Hepatocyte (in vitro differentiated cells): ENCODE results near the gene HEPACAM. TPM values are rescaled to one million over a fixed set of nuclear protein-coding genes. Genes with fewer than 3 reads are reported as not detected.

Source experiments
- DNase-seq: peaks from one replicate; pipeline ENCODE4 v3.0.0-alpha.2; 2016; ENCODE audit warnings: low spot score
- H2AFZ ChIP-seq: fragments of 200-600 bp; sonication (generic); 2 replicates; pipeline ENCODE4 v1.6.0; 2016; ENCODE audit warnings: antibody characterized with exemption, mild to moderate bottlenecking
- H3K27ac ChIP-seq: fragments of 200-600 bp; sonication (generic); 2 replicates; pipeline ENCODE4 v1.5.1; 2016; ENCODE audit warnings: mild to moderate bottlenecking
- H3K27me3 ChIP-seq: fragments of 200-600 bp; sonication (generic); 2 replicates; pipeline ENCODE4 v1.6.1; 2016
- H3K36me3 ChIP-seq: fragments of 200-600 bp; sonication (generic); replicated peaks from 2 replicates; pipeline ENCODE4 v1.5.1; 2016; ENCODE audit warnings: low read depth; ENCODE audit not compliant: insufficient read depth
- H3K4me1 ChIP-seq: fragments of 200-600 bp; sonication (generic); 2 replicates; pipeline ENCODE4 v1.5.1; 2016; ENCODE audit warnings: mild to moderate bottlenecking, moderate library complexity; ENCODE audit not compliant: insufficient read depth
- H3K4me2 ChIP-seq: fragments of 200-600 bp; sonication (generic); 2 replicates; pipeline ENCODE4 v1.6.0; 2016
- H3K4me3 ChIP-seq: fragments of 200-600 bp; sonication (generic); 2 replicates; pipeline ENCODE4 v1.5.1; 2016; ENCODE audit warnings: mild to moderate bottlenecking
- H3K79me2 ChIP-seq: fragments of 200-600 bp; sonication (generic); 2 replicates; pipeline ENCODE4 v1.6.0; 2017; ENCODE audit warnings: mild to moderate bottlenecking
- H3K9me2 ChIP-seq: fragments of 200-600 bp; sonication (generic); replicated peaks from 2 replicates; pipeline ENCODE4 v1.6.0; 2017; ENCODE audit warnings: mild to moderate bottlenecking; ENCODE audit not compliant: insufficient read depth
- H3K9me3 ChIP-seq: fragments of 200-600 bp; sonication (generic); 2 replicates; pipeline ENCODE4 v1.5.1; 2016; ENCODE audit warnings: low read depth, mild to moderate bottlenecking
- H4K20me1 ChIP-seq: fragments of 200-600 bp; sonication (generic); 2 replicates; pipeline ENCODE4 v1.6.0; 2016; ENCODE audit warnings: mild to moderate bottlenecking; ENCODE audit not compliant: insufficient read depth, poor library complexity, severe bottlenecking
- EZH2 ChIP-seq: fragments of 200-600 bp; sonication (generic); IDR thresholded peaks from 2 replicates; pipeline ENCODE4 v1.6.1; 2016; ENCODE audit warnings: antibody characterized with exemption, mild to moderate bottlenecking, borderline replicate concordance
- EZH2phosphoT487 ChIP-seq: fragments of 200-600 bp; sonication (generic); IDR thresholded peaks from one replicate; pipeline ENCODE4 v1.6.1; 2018; ENCODE audit warnings: antibody characterized with exemption, mild to moderate bottlenecking, low read depth, moderate library complexity; ENCODE audit not compliant: unreplicated experiment, severe bottlenecking
- WGBS: methylation state at CpG from one replicate; pipeline ENCODE4 v1.1.6; 2016; ENCODE audit warnings: low lambda C conversion rate; ENCODE audit errors: missing lambda C conversion rate; 5-methylcytosine and 5-hydroxymethylcytosine counted together
- polyA plus RNA-seq: library from polyadenylated mRNA; unstranded; fragments of >200 nt; fragmentation: Nextera tagmentation; extraction: Ambion mirVana; gene quantifications from 2 replicates; pipeline ENCODE4 v1.2.1, GENCODE V29; 2016
- total RNA-seq: library from RNA; depleted of rRNA; stranded (reverse); fragments of >200 nt; gene quantifications from 2 replicates; pipeline ENCODE4 v1.2.3, GENCODE V29; 2014
- TF ChIP-seq, protein P1 (sequence below): fragments of 200-600 bp; sonication (generic); IDR thresholded peaks from 2 replicates; pipeline ENCODE4 v1.5.1; 2016; ENCODE audit warnings: antibody characterized with exemption, mild to moderate bottlenecking; ENCODE audit not compliant: poor library complexity

HEPACAM gene
- total and polyA plus RNA-seq, 2 experiments from 2014 or later = 0.07 TPM; not detected in 1

DNA sequence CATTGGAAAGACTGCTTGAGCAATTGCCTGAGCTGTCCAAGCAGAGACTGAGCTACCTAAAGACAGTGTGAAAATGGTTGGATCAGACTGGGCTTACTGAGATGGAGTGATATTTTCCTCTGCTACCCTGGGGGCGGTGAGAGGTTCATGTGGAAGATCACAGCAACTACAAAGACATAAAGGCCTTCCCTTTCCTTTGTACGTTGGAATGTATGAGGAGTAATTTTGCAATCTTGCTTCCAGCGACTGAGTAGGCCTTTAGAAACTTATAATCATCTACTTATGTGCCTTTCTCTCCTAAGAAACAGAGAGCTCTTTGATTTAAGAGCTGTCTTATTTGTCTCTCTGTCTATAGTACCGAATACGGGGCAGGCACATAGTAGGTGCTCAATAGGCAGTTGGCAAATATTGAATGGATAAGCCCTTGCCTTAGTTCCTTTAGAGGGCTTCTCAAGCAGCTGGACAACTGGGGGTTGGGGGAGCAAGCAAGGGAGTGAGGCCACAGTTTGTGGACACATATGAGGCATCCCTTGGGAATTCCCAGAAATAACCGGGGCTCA lies 2.4 kb upstream of the HEPACAM start:
- Histone ChIP-seq H3K79me2 (no peaks in the 10 kb centered on the region), H3K4me2 (no peak overlapping the region), H4K20me1 (no peaks in the 10 kb centered on the region), H3K4me3 (no peak overlapping the region), H3K4me1 (no peaks in the 10 kb centered on the region), H3K27me3 (peaks cover 4% of the 10 kb centered on the region), H2AFZ (no peak overlapping the region), H3K9me2 (no peaks in the 10 kb centered on the region), H3K36me3 (no peaks in the 10 kb centered on the region), H3K9me3 (no peaks in the 10 kb centered on the region), H3K27ac (no peak overlapping the region)
- no peak for DNase-seq
- TF ChIP-seq EZH2phosphoT487 = no peak
- TF ChIP-seq, protein P1, sequence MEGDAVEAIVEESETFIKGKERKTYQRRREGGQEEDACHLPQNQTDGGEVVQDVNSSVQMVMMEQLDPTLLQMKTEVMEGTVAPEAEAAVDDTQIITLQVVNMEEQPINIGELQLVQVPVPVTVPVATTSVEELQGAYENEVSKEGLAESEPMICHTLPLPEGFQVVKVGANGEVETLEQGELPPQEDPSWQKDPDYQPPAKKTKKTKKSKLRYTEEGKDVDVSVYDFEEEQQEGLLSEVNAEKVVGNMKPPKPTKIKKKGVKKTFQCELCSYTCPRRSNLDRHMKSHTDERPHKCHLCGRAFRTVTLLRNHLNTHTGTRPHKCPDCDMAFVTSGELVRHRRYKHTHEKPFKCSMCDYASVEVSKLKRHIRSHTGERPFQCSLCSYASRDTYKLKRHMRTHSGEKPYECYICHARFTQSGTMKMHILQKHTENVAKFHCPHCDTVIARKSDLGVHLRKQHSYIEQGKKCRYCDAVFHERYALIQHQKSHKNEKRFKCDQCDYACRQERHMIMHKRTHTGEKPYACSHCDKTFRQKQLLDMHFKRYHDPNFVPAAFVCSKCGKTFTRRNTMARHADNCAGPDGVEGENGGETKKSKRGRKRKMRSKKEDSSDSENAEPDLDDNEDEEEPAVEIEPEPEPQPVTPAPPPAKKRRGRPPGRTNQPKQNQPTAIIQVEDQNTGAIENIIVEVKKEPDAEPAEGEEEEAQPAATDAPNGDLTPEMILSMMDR = no peak
- no peak for TF ChIP-seq EZH2
- 83% methylated on average over 6 of the region's 6 CpGs for WGBS

DNA sequence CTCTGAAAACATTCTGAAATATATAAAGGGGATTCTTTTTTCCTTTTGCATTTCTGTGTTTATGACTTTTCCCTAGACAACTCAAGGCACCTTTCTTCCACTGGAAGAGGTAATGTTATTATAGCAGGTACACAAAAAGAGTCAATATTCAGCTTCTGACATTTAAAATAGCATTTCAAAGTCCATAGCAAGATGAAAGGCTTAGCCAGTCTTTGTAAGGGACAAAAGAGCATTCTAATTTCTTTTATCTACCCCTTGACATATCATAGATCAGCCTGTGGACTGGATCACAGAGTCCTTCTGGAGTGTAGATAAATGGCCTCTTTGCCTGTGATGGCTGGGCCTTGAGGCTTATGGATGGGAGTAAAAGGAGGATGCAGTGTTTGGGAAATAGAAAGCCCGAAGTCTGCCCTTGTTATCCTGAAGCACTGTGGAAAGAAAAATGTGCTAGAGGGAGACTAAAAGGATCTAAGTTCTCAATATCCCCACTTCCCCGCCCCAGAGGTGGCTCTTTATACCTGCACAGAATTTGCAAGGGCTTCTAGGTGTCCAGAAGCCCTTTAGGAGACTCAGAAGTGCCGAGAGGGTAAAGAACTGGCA lies 1.6 kb upstream of the HEPACAM start:
- Histone ChIP-seq H3K4me2 (no peak overlapping the region), H3K27me3 (peaks cover 4% of the 10 kb centered on the region), H3K27ac (no peak overlapping the region), H3K4me3 (no peak overlapping the region), H3K4me1 (no peaks in the 10 kb centered on the region), H4K20me1 (no peaks in the 10 kb centered on the region), H3K9me2 (no peaks in the 10 kb centered on the region), H3K36me3 (no peaks in the 10 kb centered on the region), H3K9me3 (no peaks in the 10 kb centered on the region), H3K79me2 (no peaks in the 10 kb centered on the region), H2AFZ (no peak overlapping the region)
- TF ChIP-seq, protein P1 = no peak
- TF ChIP-seq EZH2phosphoT487 (no peak), EZH2 (no peak)
- WGBS = 82% methylated on average over 3 of the region's 3 CpGs
- no peak for DNase-seq

DNA sequence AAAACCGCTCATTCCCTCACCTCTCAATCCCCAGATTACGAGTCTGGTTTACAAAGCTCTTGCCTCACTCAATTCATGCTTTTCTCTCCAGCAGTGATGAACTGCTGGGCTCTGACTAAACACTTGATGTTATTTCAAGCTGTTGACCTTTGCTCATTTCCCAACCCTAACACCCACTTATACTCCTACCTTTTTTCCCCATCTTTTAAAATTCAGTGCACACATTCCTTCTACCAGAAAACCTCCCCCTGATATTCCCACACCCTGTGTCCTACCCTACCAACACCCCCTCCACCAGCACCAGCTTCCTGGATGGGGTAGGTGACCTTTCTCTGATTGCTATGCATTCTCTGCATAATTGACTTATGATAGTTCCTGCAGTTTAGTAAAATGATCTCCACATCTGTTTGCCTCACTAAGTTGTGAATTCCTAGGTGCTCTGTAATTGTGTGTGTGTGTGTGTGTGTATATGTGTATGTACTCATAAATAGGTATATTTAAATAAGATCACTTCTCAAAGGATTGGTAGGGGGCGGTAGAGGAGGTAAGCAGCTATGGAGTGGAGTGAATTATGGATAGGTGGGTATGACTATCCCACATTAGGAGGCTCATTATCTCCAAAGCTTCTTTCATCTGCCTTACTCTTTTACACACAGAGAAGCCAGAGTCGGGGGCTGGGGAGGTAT lies 842 bp downstream of the HEPACAM start:
- Histone ChIP-seq H3K4me3 (no peak overlapping the region), H3K79me2 (no peaks in the 10 kb centered on the region), H4K20me1 (no peaks in the 10 kb centered on the region), H3K27ac (no peak overlapping the region), H3K36me3 (no peaks in the 10 kb centered on the region), H3K9me2 (no peaks in the 10 kb centered on the region), H3K9me3 (no peaks in the 10 kb centered on the region), H3K27me3 (peaks cover 4% of the 10 kb centered on the region), H3K4me2 (no peak overlapping the region), H3K4me1 (no peaks in the 10 kb centered on the region), H2AFZ (no peak overlapping the region)
- WGBS = 61% methylated on average over 4 of the region's 4 CpGs
- TF ChIP-seq EZH2 (no peak), EZH2phosphoT487 (no peak)
- TF ChIP-seq, protein P1 = no peak
- DNase-seq = peak; percentile 20
